Stomach (tissue), 4 donors: ENCODE data around the gene INSL3.

Experiments used
- EP300 ChIP-seq: sonication (generic); formaldehyde crosslinking; IDR thresholded peaks from one replicate; pipeline ENCODE4 v1.6.1; 2017; ENCODE audit warnings: antibody characterized with exemption
- POLR2A ChIP-seq, 4 donors: fragments of 450-650 bp; IDR thresholded peaks; one replicate each; pipeline ENCODE4 v1.6.1; 2016; ENCODE audit warnings: antibody characterized with exemption in 4 of 4, control low read depth in 2 of 4, mild to moderate bottlenecking in 1 of 4, moderate library complexity in 1 of 4
- POLR2AphosphoS5 ChIP-seq, 3 donors: sonication (generic); formaldehyde crosslinking; IDR thresholded peaks; one replicate each; pipeline ENCODE4 v1.6.1; 2016; ENCODE audit warnings: antibody characterized with exemption in 3 of 3
- TF ChIP-seq, protein P1 (sequence below), 7 experiments: fragments of 450-650 bp in 4 of 7; fragments of 200-600 bp in 3 of 7; sonication (generic) in 3 of 7; IDR thresholded peaks; one replicate each; pipeline ENCODE4 v1.5.1; 2016 to 2019; ENCODE audit warnings: antibody characterized with exemption in 7 of 7, control low read depth in 2 of 7, mild to moderate bottlenecking in 1 of 7

DNA sequence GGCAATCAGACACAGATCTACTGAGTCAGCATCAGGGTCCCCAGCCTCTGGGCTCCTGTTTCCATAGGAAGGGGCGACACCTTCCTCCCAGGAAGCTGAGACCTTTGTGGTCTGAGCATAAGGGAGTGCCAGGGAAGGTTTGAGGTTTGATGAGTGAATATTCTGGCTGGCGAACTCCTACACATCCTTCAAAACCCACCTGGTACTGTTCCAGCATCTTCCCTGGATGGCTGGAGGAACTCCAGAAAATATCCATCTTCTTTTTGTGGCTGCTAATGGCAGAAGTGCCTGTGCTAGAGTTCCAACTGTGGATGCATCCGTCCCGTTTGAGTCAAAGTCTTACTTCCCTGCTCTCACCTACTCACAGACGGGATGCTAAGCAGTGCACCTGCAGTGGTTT lies 9.2 kb downstream of the INSL3 start:
- TF ChIP-seq POLR2AphosphoS5 (IDR thresholded peaks at IDR 0.05) (no peak), POLR2A (IDR thresholded peaks at IDR 0.05) (no peak), EP300 (no peak)
- TF ChIP-seq, protein P1, sequence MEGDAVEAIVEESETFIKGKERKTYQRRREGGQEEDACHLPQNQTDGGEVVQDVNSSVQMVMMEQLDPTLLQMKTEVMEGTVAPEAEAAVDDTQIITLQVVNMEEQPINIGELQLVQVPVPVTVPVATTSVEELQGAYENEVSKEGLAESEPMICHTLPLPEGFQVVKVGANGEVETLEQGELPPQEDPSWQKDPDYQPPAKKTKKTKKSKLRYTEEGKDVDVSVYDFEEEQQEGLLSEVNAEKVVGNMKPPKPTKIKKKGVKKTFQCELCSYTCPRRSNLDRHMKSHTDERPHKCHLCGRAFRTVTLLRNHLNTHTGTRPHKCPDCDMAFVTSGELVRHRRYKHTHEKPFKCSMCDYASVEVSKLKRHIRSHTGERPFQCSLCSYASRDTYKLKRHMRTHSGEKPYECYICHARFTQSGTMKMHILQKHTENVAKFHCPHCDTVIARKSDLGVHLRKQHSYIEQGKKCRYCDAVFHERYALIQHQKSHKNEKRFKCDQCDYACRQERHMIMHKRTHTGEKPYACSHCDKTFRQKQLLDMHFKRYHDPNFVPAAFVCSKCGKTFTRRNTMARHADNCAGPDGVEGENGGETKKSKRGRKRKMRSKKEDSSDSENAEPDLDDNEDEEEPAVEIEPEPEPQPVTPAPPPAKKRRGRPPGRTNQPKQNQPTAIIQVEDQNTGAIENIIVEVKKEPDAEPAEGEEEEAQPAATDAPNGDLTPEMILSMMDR (IDR thresholded peaks at IDR 0.05): no peak
